AG09319 (cell line): ENCODE data around the gene RMND1.

Experiments used
- DNase-seq: peaks from one replicate; pipeline ENCODE4 v3.0.0-alpha.2; 2010; ENCODE audit warnings: low read depth; ENCODE audit errors: extremely low read depth
- CTCF ChIP-seq: IDR thresholded peaks from 2 replicates; pipeline ENCODE4 v1.5.1; 2011; ENCODE audit warnings: low read depth, mild to moderate bottlenecking, inconsistent platforms, low read length, moderate library complexity

RMND1 gene

GRCh38 chr6:151441390-151442166 lies 10.3 kb downstream of the RMND1 start:
- TF ChIP-seq CTCF = no peak
- DNase-seq = no peak

- DNase-seq = no peak
- TF ChIP-seq CTCF = peak; percentile 53
Observed at GRCh38 chr6:151440930-151441329, 11.0 kb downstream of the RMND1 start.

GRCh38 chr6:151440498-151440897 lies 11.4 kb downstream of the RMND1 start:
- TF ChIP-seq CTCF = no peak
- no peak for DNase-seq

- no peak for DNase-seq
- no peak for TF ChIP-seq CTCF
Observed at GRCh38 chr6:151437401-151437800, 14.5 kb downstream of the RMND1 start.

- DNase-seq = peak; percentile 61
Observed at GRCh38 chr6:151436802-151437201, 15.1 kb downstream of the RMND1 start.

GRCh38 chr6:151436300-151436699 lies 15.6 kb downstream of the RMND1 start:
- DNase-seq = no peak

More at GRCh38 chr6:151436802-151437201, 15.1 kb downstream of the RMND1 start:
- no peak for TF ChIP-seq CTCF

More at GRCh38 chr6:151436300-151436699, 15.6 kb downstream of the RMND1 start:
- no peak for TF ChIP-seq CTCF
